HL-60 (cell line): ENCODE data around the gene E2F3.

Experiments
- DNase-seq, 2 experiments: peaks; one replicate each; pipeline ENCODE4 v3.0.0-alpha.2; 2010 to 2020; ENCODE audit warnings: low read depth in 1 of 2, low spot score in 1 of 2
- H3K27ac ChIP-seq: fragments of 250-450 bp; sonication (Bioruptor Pico); replicated peaks from 2 replicates; pipeline ENCODE4 v1.5.1; 2020; ENCODE audit warnings: mild to moderate bottlenecking, moderate library complexity
- H3K27me3 ChIP-seq: fragments of 250-450 bp; sonication (Bioruptor Pico); 2 replicates; pipeline ENCODE4 v1.5.1; 2021; ENCODE audit warnings: mild to moderate bottlenecking, moderate library complexity; ENCODE audit not compliant: insufficient read depth, poor library complexity, severe bottlenecking
- H3K4me3 ChIP-seq: replicated peaks from 2 replicates; pipeline ENCODE4 v1.5.1; 2011; ENCODE audit warnings: mild to moderate bottlenecking, control low read depth, low read length; ENCODE audit not compliant: insufficient read depth
- GABPA ChIP-seq: IDR thresholded peaks from 2 replicates; pipeline ENCODE4 v1.6.1; 2012; ENCODE audit warnings: low read depth
- POLR2AphosphoS5 ChIP-seq: IDR thresholded peaks from 2 replicates; pipeline ENCODE4 v1.6.1; 2012; ENCODE audit warnings: low read depth
- SPI1 ChIP-seq: IDR thresholded peaks from 2 replicates; pipeline ENCODE4 v1.6.1; 2012; ENCODE audit warnings: low read depth, mild to moderate bottlenecking, borderline replicate concordance
- TF ChIP-seq, protein P1 (sequence below): IDR thresholded peaks from 2 replicates; pipeline ENCODE4 v1.6.1; 2012; ENCODE audit warnings: low read depth; ENCODE audit not compliant: insufficient replicate concordance
- TF ChIP-seq, protein P2 (sequence below): IDR thresholded peaks from one replicate; pipeline ENCODE4 v1.5.1; 2011; ENCODE audit warnings: low read length, control low read depth, inconsistent platforms; ENCODE audit not compliant: insufficient read depth

The E2F3 gene

DNA sequence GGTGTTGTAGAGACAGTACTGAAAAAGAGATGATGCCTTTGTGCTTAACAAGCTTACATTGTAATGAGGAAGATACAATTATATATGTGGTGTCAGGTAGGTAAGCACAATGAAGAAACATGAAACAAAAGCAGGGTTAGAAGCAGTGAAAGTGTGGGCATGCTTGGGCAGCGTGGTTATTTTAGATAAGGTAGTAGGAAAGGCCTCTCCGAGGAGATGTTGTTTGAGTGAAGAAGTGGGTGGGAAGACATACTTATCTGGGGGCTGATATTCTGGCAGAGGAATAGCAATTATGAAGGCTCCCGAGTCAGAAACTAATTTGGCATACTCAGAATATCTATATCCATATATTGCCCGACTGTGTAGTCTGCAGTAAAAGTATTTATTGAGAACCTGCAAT is 137.2 kb downstream of the E2F3 start:
- no peak for DNase-seq
- no peaks in the 10 kb centered on the region for H3K27me3 ChIP-seq
- TF ChIP-seq, protein P1, sequence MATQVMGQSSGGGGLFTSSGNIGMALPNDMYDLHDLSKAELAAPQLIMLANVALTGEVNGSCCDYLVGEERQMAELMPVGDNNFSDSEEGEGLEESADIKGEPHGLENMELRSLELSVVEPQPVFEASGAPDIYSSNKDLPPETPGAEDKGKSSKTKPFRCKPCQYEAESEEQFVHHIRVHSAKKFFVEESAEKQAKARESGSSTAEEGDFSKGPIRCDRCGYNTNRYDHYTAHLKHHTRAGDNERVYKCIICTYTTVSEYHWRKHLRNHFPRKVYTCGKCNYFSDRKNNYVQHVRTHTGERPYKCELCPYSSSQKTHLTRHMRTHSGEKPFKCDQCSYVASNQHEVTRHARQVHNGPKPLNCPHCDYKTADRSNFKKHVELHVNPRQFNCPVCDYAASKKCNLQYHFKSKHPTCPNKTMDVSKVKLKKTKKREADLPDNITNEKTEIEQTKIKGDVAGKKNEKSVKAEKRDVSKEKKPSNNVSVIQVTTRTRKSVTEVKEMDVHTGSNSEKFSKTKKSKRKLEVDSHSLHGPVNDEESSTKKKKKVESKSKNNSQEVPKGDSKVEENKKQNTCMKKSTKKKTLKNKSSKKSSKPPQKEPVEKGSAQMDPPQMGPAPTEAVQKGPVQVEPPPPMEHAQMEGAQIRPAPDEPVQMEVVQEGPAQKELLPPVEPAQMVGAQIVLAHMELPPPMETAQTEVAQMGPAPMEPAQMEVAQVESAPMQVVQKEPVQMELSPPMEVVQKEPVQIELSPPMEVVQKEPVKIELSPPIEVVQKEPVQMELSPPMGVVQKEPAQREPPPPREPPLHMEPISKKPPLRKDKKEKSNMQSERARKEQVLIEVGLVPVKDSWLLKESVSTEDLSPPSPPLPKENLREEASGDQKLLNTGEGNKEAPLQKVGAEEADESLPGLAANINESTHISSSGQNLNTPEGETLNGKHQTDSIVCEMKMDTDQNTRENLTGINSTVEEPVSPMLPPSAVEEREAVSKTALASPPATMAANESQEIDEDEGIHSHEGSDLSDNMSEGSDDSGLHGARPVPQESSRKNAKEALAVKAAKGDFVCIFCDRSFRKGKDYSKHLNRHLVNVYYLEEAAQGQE = no peak
- TF ChIP-seq, protein P2, sequence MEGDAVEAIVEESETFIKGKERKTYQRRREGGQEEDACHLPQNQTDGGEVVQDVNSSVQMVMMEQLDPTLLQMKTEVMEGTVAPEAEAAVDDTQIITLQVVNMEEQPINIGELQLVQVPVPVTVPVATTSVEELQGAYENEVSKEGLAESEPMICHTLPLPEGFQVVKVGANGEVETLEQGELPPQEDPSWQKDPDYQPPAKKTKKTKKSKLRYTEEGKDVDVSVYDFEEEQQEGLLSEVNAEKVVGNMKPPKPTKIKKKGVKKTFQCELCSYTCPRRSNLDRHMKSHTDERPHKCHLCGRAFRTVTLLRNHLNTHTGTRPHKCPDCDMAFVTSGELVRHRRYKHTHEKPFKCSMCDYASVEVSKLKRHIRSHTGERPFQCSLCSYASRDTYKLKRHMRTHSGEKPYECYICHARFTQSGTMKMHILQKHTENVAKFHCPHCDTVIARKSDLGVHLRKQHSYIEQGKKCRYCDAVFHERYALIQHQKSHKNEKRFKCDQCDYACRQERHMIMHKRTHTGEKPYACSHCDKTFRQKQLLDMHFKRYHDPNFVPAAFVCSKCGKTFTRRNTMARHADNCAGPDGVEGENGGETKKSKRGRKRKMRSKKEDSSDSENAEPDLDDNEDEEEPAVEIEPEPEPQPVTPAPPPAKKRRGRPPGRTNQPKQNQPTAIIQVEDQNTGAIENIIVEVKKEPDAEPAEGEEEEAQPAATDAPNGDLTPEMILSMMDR = no peak
- TF ChIP-seq SPI1 (no peak), POLR2AphosphoS5 (no peak), GABPA (no peak)
- H3K27ac ChIP-seq = no peak overlapping the region
- no peak overlapping the region for H3K4me3 ChIP-seq

DNA sequence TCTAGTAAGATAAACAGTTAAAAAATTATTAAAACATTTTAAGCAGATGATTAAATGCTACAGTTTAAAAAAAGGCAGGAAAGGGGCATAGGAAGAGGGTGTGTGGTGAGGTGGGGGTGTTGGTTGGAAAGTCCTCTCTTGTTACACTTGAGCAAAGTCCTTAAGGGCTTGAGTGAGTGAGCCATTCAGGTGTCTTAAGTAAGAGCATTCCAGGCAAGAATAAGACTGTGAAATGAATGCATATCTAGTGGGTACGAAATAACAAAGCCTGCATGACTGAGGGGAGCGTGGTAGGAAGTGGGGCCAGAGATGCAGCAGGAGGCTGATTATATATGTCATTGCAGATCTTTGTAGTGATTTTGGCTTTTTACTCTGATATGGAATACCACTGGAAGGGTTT is 137.7 kb downstream of the E2F3 start:
- Histone ChIP-seq H3K4me3 (no peak overlapping the region), H3K27me3 (no peaks in the 10 kb centered on the region), H3K27ac (no peak overlapping the region)
- TF ChIP-seq, protein P1 = no peak
- TF ChIP-seq GABPA (no peak), SPI1 (no peak), POLR2AphosphoS5 (no peak)
- TF ChIP-seq, protein P2 = no peak
- DNase-seq = no peak

DNA sequence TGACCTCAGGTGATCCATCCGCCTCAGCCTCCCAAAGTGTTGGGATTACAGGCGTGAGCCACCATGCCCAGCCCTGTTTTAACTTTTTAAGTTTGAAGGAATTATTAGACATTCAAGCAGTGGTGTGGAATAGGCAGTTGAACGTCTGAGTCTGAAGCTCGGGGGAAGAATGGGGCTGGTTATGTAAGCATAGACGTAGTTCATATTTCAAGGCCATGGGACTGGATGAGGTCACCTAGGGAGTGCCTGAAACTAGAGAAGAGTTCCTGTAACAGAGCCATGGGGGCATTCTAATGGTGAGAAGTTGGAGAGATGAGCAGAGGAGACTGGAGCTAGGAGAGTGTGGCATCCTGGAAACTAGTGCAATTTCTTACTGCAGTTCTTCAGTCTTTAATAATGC is 139.0 kb downstream of the E2F3 start:
- no peak overlapping the region for H3K27ac ChIP-seq
- TF ChIP-seq, protein P2 = no peak
- TF ChIP-seq, protein P1 = no peak
- TF ChIP-seq GABPA (no peak), SPI1 (no peak), POLR2AphosphoS5 (no peak)
- H3K4me3 ChIP-seq = no peak overlapping the region
- no peaks in the 10 kb centered on the region for H3K27me3 ChIP-seq
- DNase-seq = no peak
